ENCODE results near the gene SVOPL. TPM values are rescaled to one million over a fixed set of nuclear protein-coding genes. Genes with fewer than 3 reads are reported as not detected.

Gene SVOPL
- total and polyA plus RNA-seq, 4 donors: 0.33 TPM; not detected in 3

DNA sequence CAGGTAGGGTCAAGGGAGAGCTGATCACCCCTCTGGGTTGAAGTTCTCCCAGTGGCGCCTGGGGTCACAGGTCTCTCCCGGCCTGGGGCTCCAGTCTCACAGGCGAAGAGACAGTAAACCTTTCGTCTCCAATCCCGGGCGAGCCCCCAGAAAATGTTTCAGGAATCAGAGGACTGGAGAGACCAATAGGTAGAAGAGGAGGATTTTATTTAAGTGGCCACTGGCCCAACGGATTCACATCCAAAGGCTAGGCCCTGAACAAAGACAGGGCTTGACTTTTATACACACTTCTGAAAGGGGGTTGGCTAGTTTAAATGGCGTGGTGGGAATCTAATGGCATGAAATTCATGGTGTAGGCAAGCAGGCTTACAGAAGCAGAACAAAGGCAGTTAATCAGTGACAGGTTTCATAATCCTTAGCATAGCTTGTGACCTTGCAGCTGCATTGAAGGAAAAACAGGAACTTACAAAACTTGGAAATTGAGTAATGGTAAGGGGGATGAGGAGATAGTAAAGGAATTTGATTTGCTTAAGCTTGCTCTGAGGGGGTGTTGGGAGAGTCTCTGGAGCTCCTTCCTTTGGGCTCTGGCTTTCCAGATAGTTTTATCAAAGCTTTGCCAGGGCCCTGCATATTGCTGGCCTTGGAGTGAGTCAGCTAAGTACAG lies 135.6 kb downstream of the SVOPL start (continued):
- TF ChIP-seq HNF4A (conservative IDR thresholded peaks at IDR 0.05): peak; percentile 40 to 61

GRCh38 chr7:138565071-138565450 lies 136.1 kb downstream of the SVOPL start:
- 94% methylated on average over 8 of the region's 8 CpGs for WGBS
- H3K4me3 ChIP-seq (ENCODE audit: low read depth in 1 of 3, low read length in 3 of 3): peak overlapping the region; percentile 36 to 59 (median 47)
- no peak for DNase-seq (ENCODE audit: low spot score)
- H3K36me3 ChIP-seq (ENCODE audit: control insufficient read depth in 4 of 4, insufficient read depth in 3 of 4, low read depth in 1 of 4, low read length in 3 of 4): peaks cover 2 to 22% (median 12%) of the 10 kb centered on the region in 4 donors
- peaks cover 8 to 45% (median 22%) of the 10 kb centered on the region in 4 donors for H3K4me1 ChIP-seq (ENCODE audit: control insufficient read depth in 4 of 4, insufficient read depth in 4 of 4, low read length in 3 of 4)
- no peaks in the 10 kb centered on the region for H3K27me3 ChIP-seq (ENCODE audit: control insufficient read depth in 4 of 4, insufficient read depth in 4 of 4, low read length in 3 of 4)
- H3K27ac ChIP-seq (ENCODE audit: low read depth in 1 of 2, low read length in 2 of 2): peak overlapping the region; percentile 80 to 86
- no peak overlapping the region for H3K9ac ChIP-seq (ENCODE audit: low read depth in 1 of 2, low read length in 2 of 2)
- no peak for TF ChIP-seq NR2F2 (IDR thresholded peaks at IDR 0.05)
- H3K9me3 ChIP-seq (ENCODE audit: control insufficient read depth in 4 of 4, low read length in 3 of 4): peaks cover 0 to 6% (median 2%) of the 10 kb centered on the region in 4 donors

GRCh38 chr7:138564365-138564764 lies 136.8 kb downstream of the SVOPL start:
- Histone ChIP-seq H3K4me1 (ENCODE audit: control insufficient read depth in 4 of 4, insufficient read depth in 4 of 4, low read length in 3 of 4) (peaks cover 8 to 52% (median 24%) of the 10 kb centered on the region in 4 donors), H3K9me3 (ENCODE audit: control insufficient read depth in 4 of 4, low read length in 3 of 4) (peaks cover 0 to 6% (median 2%) of the 10 kb centered on the region in 4 donors), H3K9ac (ENCODE audit: low read depth in 1 of 2, low read length in 2 of 2) (peak overlapping the region; percentile 57 to 75), H3K27me3 (ENCODE audit: control insufficient read depth in 4 of 4, insufficient read depth in 4 of 4, low read length in 3 of 4) (no peaks in the 10 kb centered on the region), H3K4me3 (ENCODE audit: low read depth in 1 of 3, low read length in 3 of 3) (peak overlapping the region; percentile 27 to 59 (median 47)), H3K27ac (ENCODE audit: low read depth in 1 of 2, low read length in 2 of 2) (peak overlapping the region; percentile 80 to 86), H3K36me3 (ENCODE audit: control insufficient read depth in 4 of 4, insufficient read depth in 3 of 4, low read depth in 1 of 4, low read length in 3 of 4) (peaks cover 2 to 17% (median 13%) of the 10 kb centered on the region in 4 donors)
- 33% methylated on average over 5 of the region's 5 CpGs for WGBS
- DNase-seq (ENCODE audit: low spot score): no peak
- TF ChIP-seq FOXA1 (IDR thresholded peaks at IDR 0.05) (no peak), YY1 (IDR thresholded peaks at IDR 0.05) (peak; percentile 56), HNF4A (conservative IDR thresholded peaks at IDR 0.05) (peak; percentile 56 to 57), SP1 (IDR thresholded peaks at IDR 0.05) (peak; percentile 53), GABPA (IDR thresholded peaks at IDR 0.05 in 1 of 2, conservative IDR thresholded peaks at IDR 0.05 in 1 of 2) (no peak), EGR1 (IDR thresholded peaks at IDR 0.05; ENCODE audit: low read depth in 2 of 2) (no peak), JUND (IDR thresholded peaks at IDR 0.05) (no peak), FOXA2 (IDR thresholded peaks at IDR 0.05) (no peak), HNF4G (IDR thresholded peaks at IDR 0.05) (no peak), NR2F2 (IDR thresholded peaks at IDR 0.05) (no peak), RXRA (IDR thresholded peaks at IDR 0.05) (peak; percentile 52 to 68), RAD21 (IDR thresholded peaks at IDR 0.05) (peak; percentile 51 to 60), ZBTB33 (IDR thresholded peaks at IDR 0.05) (no peak), TAF1 (conservative IDR thresholded peaks at IDR 0.05) (no peak)
- TF ChIP-seq, protein P1, sequence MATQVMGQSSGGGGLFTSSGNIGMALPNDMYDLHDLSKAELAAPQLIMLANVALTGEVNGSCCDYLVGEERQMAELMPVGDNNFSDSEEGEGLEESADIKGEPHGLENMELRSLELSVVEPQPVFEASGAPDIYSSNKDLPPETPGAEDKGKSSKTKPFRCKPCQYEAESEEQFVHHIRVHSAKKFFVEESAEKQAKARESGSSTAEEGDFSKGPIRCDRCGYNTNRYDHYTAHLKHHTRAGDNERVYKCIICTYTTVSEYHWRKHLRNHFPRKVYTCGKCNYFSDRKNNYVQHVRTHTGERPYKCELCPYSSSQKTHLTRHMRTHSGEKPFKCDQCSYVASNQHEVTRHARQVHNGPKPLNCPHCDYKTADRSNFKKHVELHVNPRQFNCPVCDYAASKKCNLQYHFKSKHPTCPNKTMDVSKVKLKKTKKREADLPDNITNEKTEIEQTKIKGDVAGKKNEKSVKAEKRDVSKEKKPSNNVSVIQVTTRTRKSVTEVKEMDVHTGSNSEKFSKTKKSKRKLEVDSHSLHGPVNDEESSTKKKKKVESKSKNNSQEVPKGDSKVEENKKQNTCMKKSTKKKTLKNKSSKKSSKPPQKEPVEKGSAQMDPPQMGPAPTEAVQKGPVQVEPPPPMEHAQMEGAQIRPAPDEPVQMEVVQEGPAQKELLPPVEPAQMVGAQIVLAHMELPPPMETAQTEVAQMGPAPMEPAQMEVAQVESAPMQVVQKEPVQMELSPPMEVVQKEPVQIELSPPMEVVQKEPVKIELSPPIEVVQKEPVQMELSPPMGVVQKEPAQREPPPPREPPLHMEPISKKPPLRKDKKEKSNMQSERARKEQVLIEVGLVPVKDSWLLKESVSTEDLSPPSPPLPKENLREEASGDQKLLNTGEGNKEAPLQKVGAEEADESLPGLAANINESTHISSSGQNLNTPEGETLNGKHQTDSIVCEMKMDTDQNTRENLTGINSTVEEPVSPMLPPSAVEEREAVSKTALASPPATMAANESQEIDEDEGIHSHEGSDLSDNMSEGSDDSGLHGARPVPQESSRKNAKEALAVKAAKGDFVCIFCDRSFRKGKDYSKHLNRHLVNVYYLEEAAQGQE (IDR thresholded peaks at IDR 0.05): no peak
- TF ChIP-seq, protein P2, sequence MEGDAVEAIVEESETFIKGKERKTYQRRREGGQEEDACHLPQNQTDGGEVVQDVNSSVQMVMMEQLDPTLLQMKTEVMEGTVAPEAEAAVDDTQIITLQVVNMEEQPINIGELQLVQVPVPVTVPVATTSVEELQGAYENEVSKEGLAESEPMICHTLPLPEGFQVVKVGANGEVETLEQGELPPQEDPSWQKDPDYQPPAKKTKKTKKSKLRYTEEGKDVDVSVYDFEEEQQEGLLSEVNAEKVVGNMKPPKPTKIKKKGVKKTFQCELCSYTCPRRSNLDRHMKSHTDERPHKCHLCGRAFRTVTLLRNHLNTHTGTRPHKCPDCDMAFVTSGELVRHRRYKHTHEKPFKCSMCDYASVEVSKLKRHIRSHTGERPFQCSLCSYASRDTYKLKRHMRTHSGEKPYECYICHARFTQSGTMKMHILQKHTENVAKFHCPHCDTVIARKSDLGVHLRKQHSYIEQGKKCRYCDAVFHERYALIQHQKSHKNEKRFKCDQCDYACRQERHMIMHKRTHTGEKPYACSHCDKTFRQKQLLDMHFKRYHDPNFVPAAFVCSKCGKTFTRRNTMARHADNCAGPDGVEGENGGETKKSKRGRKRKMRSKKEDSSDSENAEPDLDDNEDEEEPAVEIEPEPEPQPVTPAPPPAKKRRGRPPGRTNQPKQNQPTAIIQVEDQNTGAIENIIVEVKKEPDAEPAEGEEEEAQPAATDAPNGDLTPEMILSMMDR (IDR thresholded peaks at IDR 0.05; ENCODE audit: low read depth, low read length, missing input control): no peak
- TF ChIP-seq, protein P3, sequence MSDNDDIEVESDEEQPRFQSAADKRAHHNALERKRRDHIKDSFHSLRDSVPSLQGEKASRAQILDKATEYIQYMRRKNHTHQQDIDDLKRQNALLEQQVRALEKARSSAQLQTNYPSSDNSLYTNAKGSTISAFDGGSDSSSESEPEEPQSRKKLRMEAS (IDR thresholded peaks at IDR 0.05): no peak
- TF ChIP-seq, protein P4, sequence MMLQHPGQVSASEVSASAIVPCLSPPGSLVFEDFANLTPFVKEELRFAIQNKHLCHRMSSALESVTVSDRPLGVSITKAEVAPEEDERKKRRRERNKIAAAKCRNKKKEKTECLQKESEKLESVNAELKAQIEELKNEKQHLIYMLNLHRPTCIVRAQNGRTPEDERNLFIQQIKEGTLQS (IDR thresholded peaks at IDR 0.05): no peak

Measured in liver (tissue), 9 donors.